Natural killer cell (primary cell): ENCODE measurements around the gene PPP1R14B. TPM values are rescaled to one million over a fixed set of nuclear protein-coding genes. Genes with fewer than 3 reads are reported as not detected.
A peak's percentile ranks its signal among the peaks of the same experiment; 100 is the strongest.

Source experiments
- ATAC-seq, 3 donors: fragments of 150-1000 bp in 2 of 3; fragments of 200-7000 bp in 1 of 3; cut with Tn5 transposase; 1 replicate in 1 of 3; 2 replicates in 2 of 3; pipeline ENCODE4 v1.10.0; 2021; ENCODE audit warnings: mild to moderate bottlenecking in 2 of 3, moderate library complexity in 2 of 3
- DNase-seq, 2 donors: peaks; one replicate each; pipeline versions ENCODE4 v3.0.0 to v3.0.0-alpha.2; 2013 to 2021; ENCODE audit warnings: mixed read lengths in 1 of 2
- H3K27ac ChIP-seq: one replicate; pipeline ENCODE4 v1.5.1; 2013; ENCODE audit warnings: mild to moderate bottlenecking, low read length
- H3K27me3 ChIP-seq: one replicate; pipeline ENCODE4 v1.6.1; 2013; ENCODE audit warnings: low read length; ENCODE audit not compliant: control insufficient read depth, insufficient read depth
- H3K36me3 ChIP-seq: one replicate; pipeline ENCODE4 v1.6.1; 2013; ENCODE audit warnings: low read length; ENCODE audit not compliant: control insufficient read depth, insufficient read depth
- H3K4me1 ChIP-seq: one replicate; pipeline ENCODE4 v1.6.1; 2013; ENCODE audit warnings: low read length; ENCODE audit not compliant: control insufficient read depth, insufficient read depth
- H3K4me3 ChIP-seq: one replicate; pipeline ENCODE4 v1.5.1; 2013; ENCODE audit warnings: low read length
- H3K9me3 ChIP-seq: one replicate; pipeline ENCODE4 v1.6.1; 2013; ENCODE audit warnings: low read length; ENCODE audit not compliant: control insufficient read depth, insufficient read depth
- H3K27ac Mint-ChIP-seq, 2 donors: one replicate each; pipeline ENCODE4 v1.8.0; 2022; ENCODE audit warnings: mild to moderate bottlenecking in 2 of 2, mixed read lengths in 2 of 2, moderate library complexity in 1 of 2
- H3K27me3 Mint-ChIP-seq, 2 donors: one replicate each; pipeline ENCODE4 v1.8.0; 2022; ENCODE audit warnings: low read depth in 2 of 2, mixed read lengths in 2 of 2
- H3K36me3 Mint-ChIP-seq: one replicate; pipeline ENCODE4 v1.8.0; 2022; ENCODE audit warnings: mixed read lengths
- H3K4me1 Mint-ChIP-seq, 2 donors: one replicate each; pipeline ENCODE4 v1.8.0; 2022; ENCODE audit warnings: mixed read lengths in 2 of 2
- H3K4me3 Mint-ChIP-seq: one replicate; pipeline ENCODE4 v1.8.0; 2022; ENCODE audit warnings: mild to moderate bottlenecking, moderate library complexity, mixed read lengths
- H3K9me3 Mint-ChIP-seq, 2 donors: one replicate each; pipeline ENCODE4 v1.8.0; 2022; ENCODE audit warnings: mixed read lengths in 2 of 2
- CTCF ChIP-seq: fragments of 200-600 bp; IDR thresholded peaks from one replicate; pipeline ENCODE4 v1.8.0; 2022; ENCODE audit warnings: antibody characterized with exemption
- WGBS: methylation state at CpG from one replicate; pipeline ENCODE4 v1.1.7; 2013; ENCODE audit warnings: missing lambda C conversion rate; ENCODE audit not compliant: insufficient coverage; 5-methylcytosine and 5-hydroxymethylcytosine counted together
- intact Hi-C: fragments of 100-400 bp; cut with micrococcal nuclease; formaldehyde crosslinking; loops from one replicate; pipeline ENCODE4 v1.14.2; 2022
- total RNA-seq, 4 donors: library from RNA; stranded (reverse); fragments of 120-200 nt in 1 of 4; gene quantifications; one replicate each; pipeline versions ENCODE4 v1.2.3 to v1.2.4, GENCODE V29; 2013 to 2022

PPP1R14B gene
- total RNA-seq, 3 donors from 2014 or later (not counting 1 experiment from before 2014, with no cell fraction given), result 16.9 to 21.3 (median 21.0) TPM

DNA sequence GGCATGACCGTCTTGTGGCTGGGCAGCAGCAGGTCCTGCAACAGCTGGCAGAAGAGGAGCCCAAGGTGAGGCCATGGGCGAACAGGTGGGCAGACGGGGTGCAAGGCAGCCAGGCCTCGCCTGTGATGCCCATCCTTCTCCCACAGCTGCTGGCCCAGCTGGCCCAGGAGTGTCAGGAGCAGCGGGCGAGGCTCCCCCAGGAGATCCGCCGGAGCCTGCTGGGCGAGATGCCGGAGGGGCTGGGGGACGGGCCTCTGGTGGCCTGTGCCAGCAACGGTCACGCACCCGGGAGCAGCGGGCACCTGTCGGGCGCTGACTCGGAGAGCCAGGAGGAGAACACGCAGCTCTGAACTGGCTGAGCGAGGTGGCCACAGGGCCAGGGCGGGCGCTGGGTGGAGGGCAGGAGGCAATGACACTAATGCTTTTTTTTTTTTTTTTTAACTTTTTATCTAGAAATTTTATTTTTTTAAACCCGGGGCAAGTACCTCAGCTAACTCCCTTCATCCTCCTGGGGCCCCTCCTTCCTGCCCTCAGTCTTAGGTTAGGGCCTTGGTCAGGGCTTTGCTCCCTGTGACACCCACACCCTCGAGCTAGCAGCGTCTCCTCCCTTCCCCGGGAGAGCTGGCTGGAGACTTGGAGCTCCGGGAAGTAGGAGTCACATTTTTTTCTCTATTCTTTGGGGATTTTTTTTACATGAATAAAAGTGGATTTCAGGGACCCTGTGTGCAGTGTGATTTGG is 20.6 kb upstream of the PPP1R14B start:
- H3K4me1 Mint-ChIP-seq, result peaks cover 36 to 40% of the 10 kb centered on the region in 2 donors
- intact Hi-C loops, result no loop called here
- no peak for ATAC-seq
- H3K9me3 Mint-ChIP-seq, result no peaks in the 10 kb centered on the region
- no peak overlapping the region for H3K4me3 ChIP-seq
- peaks cover 41% of the 10 kb centered on the region for H3K4me1 ChIP-seq
- 90% methylated on average over 24 of the region's 27 CpGs for WGBS
- no peaks in the 10 kb centered on the region for H3K36me3 Mint-ChIP-seq
- H3K27ac ChIP-seq, result peak overlapping the region; percentile 92
- peak overlapping the region; percentile 94 to 100 for H3K27ac Mint-ChIP-seq
- DNase-seq, result no peak
- H3K27me3 Mint-ChIP-seq, result no peaks in the 10 kb centered on the region
- no peak for TF ChIP-seq CTCF
- H3K4me3 Mint-ChIP-seq, result peak overlapping the region; percentile 97
- H3K9me3 ChIP-seq, result no peaks in the 10 kb centered on the region
- H3K36me3 ChIP-seq, result no peaks in the 10 kb centered on the region
- no peaks in the 10 kb centered on the region for H3K27me3 ChIP-seq

DNA sequence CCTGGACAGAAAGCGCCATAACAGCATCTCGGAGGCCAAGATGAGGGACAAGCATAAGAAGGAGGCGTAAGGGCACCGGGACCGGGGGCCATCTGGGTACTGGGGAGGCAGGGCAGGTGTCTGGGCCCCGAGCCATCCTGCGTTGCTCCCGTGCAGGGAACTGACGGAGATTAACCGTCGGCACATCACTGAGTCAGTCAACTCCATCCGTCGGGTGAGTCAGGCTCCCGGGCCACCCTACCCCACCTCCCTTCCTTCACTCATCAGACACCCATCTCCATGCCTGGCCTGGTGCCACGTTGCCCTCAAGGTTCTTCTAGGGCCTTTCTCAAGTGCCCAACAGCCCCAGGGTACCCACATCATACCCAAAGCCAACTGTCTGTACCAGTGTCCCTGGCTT is 19.6 kb upstream of the PPP1R14B start:
- 97% methylated on average over 15 of the region's 15 CpGs for WGBS
- no peak overlapping the region for H3K27ac Mint-ChIP-seq
- Histone ChIP-seq H3K9me3 (no peaks in the 10 kb centered on the region), H3K27ac (no peak overlapping the region), H3K4me3 (no peak overlapping the region), H3K27me3 (no peaks in the 10 kb centered on the region), H3K36me3 (no peaks in the 10 kb centered on the region), H3K4me1 (peaks cover 31% of the 10 kb centered on the region)
- no peaks in the 10 kb centered on the region for H3K9me3 Mint-ChIP-seq
- no peak overlapping the region for H3K4me3 Mint-ChIP-seq
- no peak for TF ChIP-seq CTCF
- DNase-seq (no peak), ATAC-seq (no peak)
- intact Hi-C loops, result no loop called here
- H3K36me3 Mint-ChIP-seq, result no peaks in the 10 kb centered on the region
- H3K27me3 Mint-ChIP-seq, result no peaks in the 10 kb centered on the region
- peaks cover 29 to 33% of the 10 kb centered on the region in 2 donors for H3K4me1 Mint-ChIP-seq

DNA sequence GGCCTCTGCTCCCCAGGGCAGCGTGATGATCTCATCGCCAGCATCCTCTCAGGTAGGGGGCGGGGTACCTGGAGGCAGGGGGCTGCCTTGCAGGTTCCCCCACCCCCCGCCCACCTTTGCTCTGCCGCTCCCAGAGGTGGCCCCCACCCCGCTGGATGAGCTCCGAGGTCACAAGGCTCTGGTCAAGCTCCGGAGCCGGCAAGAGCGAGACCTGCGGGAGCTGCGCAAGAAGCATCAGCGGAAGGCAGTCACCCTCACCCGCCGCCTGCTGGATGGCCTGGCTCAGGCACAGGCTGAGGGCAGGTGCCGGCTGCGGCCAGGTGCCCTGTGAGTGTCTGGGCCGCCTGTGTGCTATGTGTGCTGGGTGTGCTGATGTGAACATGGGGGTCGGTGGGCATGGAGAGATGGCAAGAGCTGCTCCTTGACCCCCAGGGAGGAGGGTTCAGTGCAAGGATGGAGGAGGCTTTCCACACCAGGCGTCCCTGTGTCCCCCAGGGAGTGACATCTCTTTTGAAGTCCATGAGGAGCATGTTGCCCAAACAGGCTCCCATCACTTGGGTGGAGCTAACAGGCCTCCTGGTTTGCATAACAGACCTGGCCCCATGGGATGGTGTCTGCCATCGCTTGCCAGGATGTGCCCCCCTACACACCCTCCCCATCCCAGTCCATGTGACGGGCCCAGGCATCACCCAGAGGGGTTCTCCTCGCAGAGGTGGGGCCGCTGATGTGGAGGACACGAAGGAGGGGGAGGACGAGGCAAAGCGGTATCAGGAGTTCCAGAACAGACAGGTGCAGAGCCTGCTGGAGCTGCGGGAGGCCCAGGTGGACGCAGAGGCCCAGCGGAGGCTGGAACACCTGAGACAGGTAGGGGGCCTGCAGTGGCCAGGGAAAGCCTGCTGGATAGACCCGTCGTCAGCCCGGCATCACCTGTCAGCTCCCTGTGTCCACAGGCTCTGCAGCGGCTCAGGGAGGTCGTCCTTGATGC is 18.7 kb upstream of the PPP1R14B start:
- 91% methylated on average over 35 of the region's 35 CpGs for WGBS

More for the DNA sequence above, 18.7 kb upstream of the PPP1R14B start:
- Histone ChIP-seq H3K36me3 (no peaks in the 10 kb centered on the region), H3K27me3 (no peaks in the 10 kb centered on the region), H3K27ac (no peak overlapping the region), H3K9me3 (no peaks in the 10 kb centered on the region), H3K4me3 (no peak overlapping the region), H3K4me1 (peaks cover 23% of the 10 kb centered on the region)
- no peaks in the 10 kb centered on the region for H3K9me3 Mint-ChIP-seq
- ATAC-seq (no peak), DNase-seq (no peak)
- H3K27ac Mint-ChIP-seq, result no peak overlapping the region
- no peak overlapping the region for H3K4me3 Mint-ChIP-seq
- H3K36me3 Mint-ChIP-seq, result no peaks in the 10 kb centered on the region
- no peaks in the 10 kb centered on the region for H3K27me3 Mint-ChIP-seq
- no peak for TF ChIP-seq CTCF
- intact Hi-C loops, result no loop called here
- H3K4me1 Mint-ChIP-seq, result peaks cover 28% of the 10 kb centered on the region in 2 donors
